Islet precursor cell (in vitro differentiated cells): ENCODE data around the gene GGCX.

ENCODE experiments used
- DNase-seq: peaks from one replicate; pipeline ENCODE4 v3.0.0-alpha.2; 2018

Gene GGCX

DNA sequence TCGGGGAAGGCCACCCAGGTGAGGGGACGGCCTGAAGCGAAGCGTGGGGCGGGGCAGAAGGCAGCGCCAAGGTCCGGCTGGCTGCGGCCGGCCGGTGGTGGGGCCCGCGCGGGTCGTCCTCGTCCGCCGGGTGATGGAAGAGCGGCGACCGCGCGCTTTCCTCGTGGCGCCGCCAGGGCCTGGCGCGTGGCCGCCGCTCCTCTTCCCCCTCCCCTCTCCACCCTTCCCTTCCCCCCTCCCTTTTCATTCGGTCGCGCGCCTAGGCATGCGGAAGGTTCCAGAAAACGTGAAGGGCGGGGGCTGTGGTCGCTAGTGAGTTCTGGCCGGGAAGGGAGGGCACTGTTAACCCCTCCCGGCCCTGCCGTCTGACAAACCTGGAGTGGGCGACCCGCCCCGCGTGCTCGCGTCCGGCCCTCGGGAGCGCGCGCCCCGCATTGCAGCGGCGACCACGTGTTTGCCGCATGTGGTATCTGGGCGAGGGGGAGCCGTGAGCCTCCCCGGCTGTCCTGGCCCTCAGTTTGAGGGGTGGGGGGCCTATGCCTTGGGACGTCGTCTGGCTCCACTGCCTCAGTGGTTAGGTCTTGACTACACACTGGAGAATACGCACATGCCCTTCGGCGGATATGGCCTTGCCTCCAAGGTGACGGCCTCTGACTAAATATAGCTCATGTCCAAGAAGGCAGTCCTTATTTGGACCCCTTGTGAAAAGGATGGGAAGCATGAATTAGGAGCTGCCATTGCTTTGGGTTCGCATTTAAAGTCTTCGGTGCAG, 21.7 kb downstream of the GGCX start:
- peak; percentile 70 for DNase-seq

- DNase-seq = peak; percentile 98
Measured at GRCh38 chr2:85538507-85539360, 22.6 kb downstream of the GGCX start, which contains the start of gene MAT2A. MAT2A (plus strand) TSS chr2:85539168; CDS start chr2:85539288, 120 bp downstream.

- peak; percentile 86 for DNase-seq
Measured at GRCh38 chr2:85537600-85538506, 23.4 kb downstream of the GGCX start.

DNA sequence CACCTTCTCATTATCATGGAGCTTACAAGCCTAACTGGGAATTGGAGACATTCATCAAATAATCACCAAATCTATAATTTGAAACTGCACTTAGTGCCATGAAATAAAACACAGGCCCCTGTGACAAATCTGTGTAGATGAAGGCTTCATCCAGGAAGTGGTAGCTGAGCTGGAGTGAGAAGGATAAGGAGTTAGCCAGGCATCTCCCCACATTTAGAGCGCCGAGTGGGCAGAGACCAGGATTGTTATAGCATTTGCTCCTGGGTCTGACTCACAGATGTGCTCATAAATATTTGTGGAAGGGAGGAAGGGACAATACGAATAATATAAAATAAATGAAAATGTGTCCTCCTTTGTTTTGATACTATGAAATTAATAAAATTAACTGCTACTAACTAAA, 24.8 kb downstream of the GGCX start:
- DNase-seq = no peak

GRCh38 chr2:85534881-85535280, 26.4 kb downstream of the GGCX start:
- DNase-seq = no peak

- no peak for DNase-seq
Measured at GRCh38 chr2:85534099-85534498, 27.2 kb downstream of the GGCX start.

DNA sequence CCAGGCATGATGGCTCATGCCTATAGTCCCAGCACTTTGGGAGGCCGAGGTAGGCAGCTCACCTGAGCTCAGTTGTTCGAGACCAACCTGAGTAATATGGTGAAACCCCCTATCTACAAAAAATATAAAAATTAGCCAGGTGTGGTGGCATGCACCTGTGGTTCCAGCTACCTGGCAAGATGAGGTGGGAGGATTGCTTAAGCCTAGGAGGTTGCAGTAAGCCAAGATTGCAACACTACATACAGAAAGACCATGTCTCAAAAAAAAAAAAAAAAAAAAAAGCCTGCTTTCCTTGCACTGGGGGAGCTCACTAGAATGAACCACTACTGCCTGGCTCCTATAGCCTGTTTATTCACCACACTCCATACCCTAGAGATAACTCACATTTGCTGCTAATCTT, 29.7 kb downstream of the GGCX start:
- no peak for DNase-seq

GRCh38 chr2:85529809-85530208, 31.5 kb downstream of the GGCX start:
- no peak for DNase-seq

DNA sequence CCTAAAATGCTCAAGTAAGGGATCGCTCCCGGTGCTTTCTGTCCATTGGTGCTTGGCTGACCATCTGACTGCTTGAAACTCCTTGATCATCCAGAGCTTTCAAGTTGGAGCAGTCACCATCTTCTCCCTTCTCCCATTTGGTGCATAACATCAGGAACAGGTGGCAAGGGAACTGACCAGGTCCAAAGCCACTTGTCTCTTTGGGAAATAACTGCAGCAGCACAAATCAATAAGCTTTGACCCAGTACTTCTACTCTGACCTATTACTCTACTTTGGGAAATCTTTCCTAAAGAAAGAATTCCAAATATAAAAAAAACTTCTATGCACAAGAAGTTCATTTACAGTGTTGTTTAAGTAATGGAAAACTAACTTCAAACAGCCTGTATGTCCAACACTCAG, 32.9 kb downstream of the GGCX start:
- DNase-seq = no peak

- no peak for DNase-seq
Measured at GRCh38 chr2:85527787-85528186, 33.5 kb downstream of the GGCX start.

GRCh38 chr2:85525567-85525966, 35.7 kb downstream of the GGCX start:
- DNase-seq = no peak

DNA sequence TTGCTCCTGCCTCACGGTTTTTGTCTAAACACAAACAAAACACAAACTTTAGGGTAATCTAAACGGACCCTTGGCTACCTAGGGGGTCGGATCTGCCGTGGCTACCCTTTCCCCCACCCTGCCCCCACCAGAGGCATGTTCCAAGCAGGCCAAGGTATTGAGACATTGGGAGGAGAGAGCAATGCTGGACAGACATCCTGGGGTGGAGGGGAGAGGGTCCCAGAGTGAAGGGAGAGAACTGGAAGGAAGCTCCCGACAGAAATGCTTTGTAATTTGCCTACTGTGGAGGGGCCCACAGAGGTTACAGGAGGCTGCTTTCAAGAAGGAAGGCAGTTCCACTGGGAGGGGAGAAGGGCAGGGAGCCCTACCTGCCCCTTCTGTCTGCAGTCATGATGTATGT, 36.3 kb downstream of the GGCX start:
- DNase-seq = no peak

GRCh38 chr2:85524336-85524908, 36.9 kb downstream of the GGCX start:
- DNase-seq = peak; percentile 91

- DNase-seq = no peak
Measured at GRCh38 chr2:85523903-85524335, 37.4 kb downstream of the GGCX start.

DNA sequence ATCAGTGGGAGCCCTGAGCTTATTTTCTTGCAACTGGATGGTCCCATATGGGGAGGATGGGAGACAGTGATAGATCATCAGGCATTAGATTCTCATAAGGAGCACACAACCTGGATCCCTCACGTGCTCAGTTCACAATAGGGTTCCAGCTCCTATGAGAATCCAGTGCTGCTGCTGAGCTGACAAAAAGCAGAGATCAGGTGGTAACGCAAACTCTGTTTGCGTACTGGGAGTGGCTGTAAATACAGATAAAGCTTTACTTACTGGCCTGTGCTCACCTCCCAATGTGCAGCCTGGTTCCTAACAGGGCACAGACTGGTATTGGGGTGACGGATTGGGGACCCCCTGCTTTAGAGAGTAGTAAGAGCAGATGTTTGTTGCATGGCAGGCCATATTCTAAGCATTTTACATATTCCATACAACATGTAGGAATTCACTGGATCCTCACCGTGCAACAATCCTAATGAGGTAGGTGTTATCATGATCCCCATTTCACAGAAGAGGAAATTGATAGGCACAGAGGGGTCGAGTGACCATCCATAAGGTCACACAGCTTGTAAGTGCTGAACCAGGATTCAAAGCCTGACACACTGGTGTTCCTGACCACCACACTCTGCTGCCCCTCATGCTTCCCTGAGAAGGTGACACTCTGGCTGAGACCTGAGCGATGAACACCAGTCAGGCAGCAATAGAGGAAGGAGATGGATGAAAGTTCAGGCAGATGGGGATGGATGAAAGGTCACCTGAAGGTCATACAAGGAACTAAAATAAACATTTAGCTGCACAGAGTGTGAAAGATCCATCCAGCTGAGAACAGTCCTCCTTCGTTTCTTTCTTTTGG, 38.0 kb downstream of the GGCX start:
- no peak for DNase-seq

DNA sequence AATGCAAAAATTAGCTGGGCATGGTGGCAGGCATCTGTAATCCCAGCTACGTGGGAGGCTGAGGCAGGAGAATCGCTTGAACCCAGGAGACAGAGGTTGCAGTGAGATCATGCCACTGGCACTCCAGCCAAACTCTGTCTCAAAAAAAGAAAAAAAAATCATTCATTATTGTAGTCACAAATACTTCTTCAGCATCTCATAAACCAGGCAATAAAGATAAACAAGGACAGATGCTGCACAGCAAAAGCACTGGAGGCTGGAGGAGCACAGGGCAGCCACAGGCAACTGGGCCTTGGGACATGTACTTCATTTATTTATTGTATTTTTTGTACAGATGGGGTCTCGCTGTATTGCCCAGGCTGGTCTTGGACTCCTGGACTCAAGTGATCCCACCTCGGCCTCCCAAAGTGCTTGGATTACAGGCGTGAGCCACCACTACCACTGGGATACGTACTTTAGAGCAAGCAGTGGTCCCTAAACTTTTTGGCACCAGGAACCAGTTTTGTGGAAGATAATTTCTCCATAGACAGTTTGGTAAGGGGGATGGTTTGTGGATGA, 39.1 kb downstream of the GGCX start:
- no peak for DNase-seq

GRCh38 chr2:85516653-85517389, 44.5 kb downstream of the GGCX start:
- DNase-seq = no peak

DNA sequence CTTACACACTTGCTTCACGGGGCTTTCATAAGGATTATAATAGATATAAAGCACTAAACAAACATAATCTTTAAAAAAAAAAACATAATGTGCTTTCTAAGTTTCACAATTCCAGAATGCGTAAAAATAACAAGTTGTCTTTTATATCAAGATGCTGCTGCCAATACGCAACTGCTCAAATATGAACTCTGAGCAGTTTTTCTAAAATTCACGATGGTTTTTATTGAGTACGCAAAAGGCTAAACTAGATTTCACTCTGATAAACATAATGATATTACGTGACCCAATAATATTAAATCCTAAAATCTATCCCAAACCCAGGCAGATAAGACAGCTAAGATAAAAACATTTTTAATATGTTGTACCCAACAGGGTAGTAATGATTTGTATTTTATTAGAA, 47.0 kb downstream of the GGCX start:
- no peak for DNase-seq

GRCh38 chr2:85511008-85511811, 50.1 kb downstream of the GGCX start:
- no peak for DNase-seq

- DNase-seq = no peak
Measured at GRCh38 chr2:85506768-85507181, 54.5 kb downstream of the GGCX start.
